ENCODE measurements around the gene ARHGEF3.

The ARHGEF3 gene

GRCh38 chr3:56682462-56683121, 119.2 kb downstream of the ARHGEF3 start:
- peak; percentile 83 for DNase-seq (ENCODE audit: low spot score)

GRCh38 chr3:56681984-56682461, 119.7 kb downstream of the ARHGEF3 start:
- DNase-seq (ENCODE audit: low spot score) = no peak

- no peak for DNase-seq (ENCODE audit: low spot score)
Measured at GRCh38 chr3:56680054-56680580, 121.6 kb downstream of the ARHGEF3 start.

Measured in activated CD4-positive, alpha-beta T cell treated with anti-CD3 and anti-CD28 coated beads, Interleukin-2, Interleukin-4, amounts not matched to agents 100 ng/mL and 50 ng/mL, durations not matched to agents 16 hours and 8 hours (primary cell).